Activated CD4-positive, alpha-beta memory T cell treated with anti-CD3 and anti-CD28 coated beads, Interleukin-2, amount 10 ng/mL, durations not matched to agents 7 days and 5 days (primary cell): ENCODE results near the gene RBP3. TPM values are rescaled to one million over a fixed set of nuclear protein-coding genes. Genes with fewer than 3 reads are reported as not detected.

ENCODE experiments used
- CTCF ChIA-PET: fragments of 350-600 bp; sonication (Branson Sonifier 250); formaldehyde crosslinking; loops from one replicate; lab custom pipeline; 2021; ENCODE audit warnings: antibody characterized with exemption, inconsistent platforms; lab: Charles Lee
- POLR2A ChIA-PET: fragments of 350-600 bp; sonication (Branson Sonifier 250); formaldehyde crosslinking; loops from one replicate; lab custom pipeline; 2021; ENCODE audit warnings: antibody characterized with exemption; lab: Charles Lee
- DNase-seq: peaks from one replicate; pipeline ENCODE4 v3.0.0-alpha.2; 2020
- H3K27ac Mint-ChIP-seq: one replicate; pipeline ENCODE4 v1.8.0; 2021; ENCODE audit warnings: mild to moderate bottlenecking, mixed read lengths
- H3K27me3 Mint-ChIP-seq: one replicate; pipeline ENCODE4 v1.8.0; 2021; ENCODE audit warnings: mixed read lengths
- H3K36me3 Mint-ChIP-seq: one replicate; pipeline ENCODE4 v1.8.0; 2021; ENCODE audit warnings: low read depth, mixed read lengths
- H3K4me1 Mint-ChIP-seq: one replicate; pipeline ENCODE4 v1.8.0; 2021; ENCODE audit warnings: mixed read lengths
- H3K4me3 Mint-ChIP-seq: one replicate; pipeline ENCODE4 v1.8.0; 2021; ENCODE audit warnings: mild to moderate bottlenecking, mixed read lengths
- H3K9me3 Mint-ChIP-seq: one replicate; pipeline ENCODE4 v1.8.0; 2021; ENCODE audit warnings: mixed read lengths
- total RNA-seq, 2 experiments: library from RNA; stranded (reverse); gene quantifications; one replicate each; pipeline ENCODE4 v1.2.3, GENCODE V29; 2021

RBP3 gene
- total RNA-seq, 2 experiments from 2014 or later, result not detected

DNA sequence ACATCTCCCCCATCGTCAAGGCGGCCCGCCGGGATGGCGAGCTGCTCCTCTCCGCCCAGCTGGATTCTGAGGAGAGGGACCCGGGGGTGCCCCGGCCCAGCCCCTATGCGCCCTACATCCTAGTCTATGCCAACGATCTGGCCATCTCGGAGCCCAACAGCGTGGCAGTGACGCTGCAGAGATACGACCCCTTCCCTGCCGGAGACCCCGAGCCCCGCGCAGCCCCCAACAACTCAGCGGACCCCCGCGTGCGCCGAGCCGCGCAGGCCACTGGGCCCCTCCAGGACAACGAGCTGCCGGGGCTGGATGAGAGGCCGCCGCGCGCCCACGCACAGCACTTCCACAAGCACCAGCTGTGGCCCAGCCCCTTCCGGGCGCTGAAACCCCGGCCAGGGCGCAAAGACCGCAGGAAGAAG, 38.1 kb upstream of the RBP3 start:
- no peaks in the 10 kb centered on the region for H3K9me3 Mint-ChIP-seq
- ChIA-PET CTCF (interaction anchor here (9.3 kb wide), 1 partner anchor 264 kb away, joined by 128 read pairs; no protein-coding TSS in a partner anchor), POLR2A (no interaction called here)
- H3K27me3 Mint-ChIP-seq, result no peaks in the 10 kb centered on the region
- no peak overlapping the region for H3K4me3 Mint-ChIP-seq
- peaks cover 16% of the 10 kb centered on the region for H3K4me1 Mint-ChIP-seq
- H3K36me3 Mint-ChIP-seq, result no peaks in the 10 kb centered on the region
- no peak for DNase-seq
- no peak overlapping the region for H3K27ac Mint-ChIP-seq

DNA sequence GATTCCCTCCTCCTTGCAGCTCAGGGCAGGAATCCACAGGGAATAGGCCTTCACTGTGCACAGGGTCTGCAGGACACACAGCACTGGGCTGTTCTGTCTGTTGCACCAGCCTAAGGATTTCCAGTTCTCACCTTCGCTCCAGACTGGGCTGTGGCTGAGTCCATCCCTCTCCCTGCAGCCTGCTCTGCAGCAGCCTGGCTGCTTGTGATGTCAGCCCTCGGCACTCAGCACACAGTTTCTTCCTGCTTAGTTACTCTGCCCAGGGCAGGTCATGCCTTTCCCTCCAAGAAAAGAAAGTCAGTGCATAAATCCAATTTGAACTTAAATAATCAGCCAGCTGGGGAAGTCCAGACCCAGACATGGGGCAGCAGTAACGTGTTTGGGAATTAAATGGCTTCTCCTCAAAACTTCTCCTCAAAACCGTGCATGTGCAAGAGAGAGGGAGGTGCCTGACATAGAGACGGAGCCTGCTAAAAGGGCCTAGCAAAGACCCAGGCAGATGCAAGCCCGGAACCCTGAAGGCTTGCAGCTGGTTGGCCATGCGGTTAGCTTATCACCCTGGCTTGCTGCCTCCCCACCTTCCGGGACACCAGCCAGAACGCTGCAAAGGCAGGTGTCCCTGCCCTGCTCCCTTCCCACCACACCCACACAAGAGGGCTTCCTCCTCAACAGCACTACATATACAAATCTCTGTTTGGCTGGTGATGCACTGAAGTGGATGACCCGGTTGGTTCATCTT, 36.8 kb upstream of the RBP3 start:
- ChIA-PET CTCF (interaction anchor here (1.0 to 9.3 kb wide), 10 partner anchors 15 to 319 kb away, joined by 3 to 128 read pairs (median 5); no protein-coding TSS in a partner anchor), POLR2A (interaction anchor here (0.7 to 2.4 kb wide), 4 partner anchors 51 to 287 kb away, joined by 3 to 10 read pairs (median 4); no protein-coding TSS in a partner anchor)
- Mint-ChIP-seq H3K36me3 (no peaks in the 10 kb centered on the region), H3K27ac (peak overlapping the region; percentile 63), H3K27me3 (no peaks in the 10 kb centered on the region), H3K4me3 (no peak overlapping the region), H3K4me1 (peaks cover 16% of the 10 kb centered on the region), H3K9me3 (no peaks in the 10 kb centered on the region)
- DNase-seq, result peak; percentile 54

DNA sequence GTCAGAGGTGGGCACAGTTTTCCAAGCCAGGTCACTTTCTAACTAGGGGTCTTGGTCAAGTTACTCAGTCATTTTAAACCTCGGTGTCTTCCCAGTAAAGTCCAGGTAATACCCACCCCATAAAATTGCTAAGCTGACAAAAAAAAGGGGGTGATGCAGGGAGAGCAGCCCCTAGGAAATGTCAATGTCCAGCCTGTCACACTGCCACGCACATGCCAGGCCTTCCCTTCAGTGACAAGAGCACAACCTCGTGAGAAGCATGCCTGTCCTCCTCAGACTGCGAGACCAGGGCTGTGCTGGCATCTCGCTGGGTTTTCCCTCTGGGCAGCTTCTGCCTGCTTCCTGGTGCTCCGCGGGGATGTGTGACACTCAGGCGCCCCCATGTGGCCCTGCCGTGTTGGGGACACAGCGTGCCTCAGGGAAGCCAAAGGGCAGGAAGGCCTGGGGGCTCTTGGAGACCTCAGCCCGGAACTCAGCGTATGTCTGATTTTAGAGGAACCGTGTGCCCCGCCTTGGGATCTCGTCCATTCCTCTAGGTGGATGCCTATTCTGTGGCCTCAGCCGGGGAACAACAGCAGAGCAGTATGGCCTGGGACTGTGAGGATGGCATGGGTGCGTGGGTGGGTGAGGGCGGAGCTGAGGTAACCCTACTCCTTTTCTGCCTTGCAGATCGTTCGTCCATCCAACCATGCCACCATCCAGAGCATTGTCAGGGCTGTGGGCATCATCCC, 36.1 kb upstream of the RBP3 start:
- Mint-ChIP-seq H3K36me3 (no peaks in the 10 kb centered on the region), H3K4me3 (no peak overlapping the region), H3K27me3 (no peaks in the 10 kb centered on the region), H3K27ac (peak overlapping the region; percentile 63), H3K4me1 (peaks cover 16% of the 10 kb centered on the region), H3K9me3 (no peaks in the 10 kb centered on the region)
- peak; percentile 79 for DNase-seq
- ChIA-PET POLR2A (interaction anchor here (0.7 to 2.4 kb wide), 4 partner anchors 52 to 287 kb away, joined by 3 to 10 read pairs (median 4); no protein-coding TSS in a partner anchor), CTCF (interaction anchor here (1.0 to 9.3 kb wide), 10 partner anchors 15 to 319 kb away, joined by 3 to 128 read pairs (median 5); no protein-coding TSS in a partner anchor)

DNA sequence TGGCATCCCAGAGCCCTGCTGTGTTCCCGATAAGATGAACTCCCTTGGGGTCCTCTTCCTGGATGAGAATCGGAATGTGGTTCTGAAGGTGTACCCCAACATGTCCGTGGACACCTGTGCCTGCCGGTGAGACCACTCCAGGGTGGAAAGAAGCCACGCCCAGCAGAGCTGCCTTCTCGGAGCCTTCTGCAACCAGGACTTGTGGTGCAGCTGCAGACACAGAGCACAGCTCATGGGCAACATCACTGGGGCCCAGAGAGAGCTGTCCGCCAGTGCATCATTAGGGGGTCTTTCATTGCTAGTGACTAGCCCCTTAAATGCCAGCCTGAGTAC, 35.5 kb upstream of the RBP3 start:
- Mint-ChIP-seq H3K27me3 (no peaks in the 10 kb centered on the region), H3K27ac (no peak overlapping the region), H3K4me1 (peaks cover 16% of the 10 kb centered on the region), H3K9me3 (no peaks in the 10 kb centered on the region), H3K4me3 (no peak overlapping the region), H3K36me3 (no peaks in the 10 kb centered on the region)
- ChIA-PET POLR2A (interaction anchor here (2.4 kb wide), 1 partner anchor 265 kb away, joined by 10 read pairs; no protein-coding TSS in a partner anchor), CTCF (interaction anchor here (1.0 to 9.3 kb wide), 6 partner anchors 26 to 288 kb away, joined by 3 to 128 read pairs (median 4); no protein-coding TSS in a partner anchor)
- no peak for DNase-seq

DNA sequence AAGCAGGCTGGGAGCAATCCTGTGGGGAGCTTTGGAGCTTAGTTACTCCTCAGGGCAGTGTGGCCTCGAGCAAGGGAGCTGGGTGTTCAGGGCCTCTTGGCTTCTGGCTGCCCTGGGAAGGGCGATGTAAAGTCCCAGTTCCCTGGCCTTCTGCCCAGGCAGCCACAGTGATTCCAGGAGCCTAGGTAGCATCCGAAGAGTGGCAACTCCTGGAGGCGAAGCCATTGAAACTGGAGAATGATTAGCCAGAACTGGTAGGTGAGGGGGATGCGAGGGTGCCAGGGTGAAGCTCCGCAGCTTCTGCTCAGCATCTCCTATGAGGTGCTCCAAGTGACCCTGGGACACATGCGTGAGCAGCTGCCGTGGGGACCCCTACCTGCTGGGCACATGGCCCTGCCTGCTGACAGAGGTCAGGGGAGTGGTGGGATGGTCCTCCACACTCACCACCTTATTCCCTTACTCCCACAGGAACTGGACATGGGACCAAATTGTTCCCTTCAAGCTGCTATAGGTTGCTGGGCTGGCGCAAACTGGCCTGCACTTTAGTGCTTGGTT, 33.7 kb upstream of the RBP3 start:
- ChIA-PET POLR2A (no interaction called here), CTCF (interaction anchor here (5.3 to 9.3 kb wide), 2 partner anchors 268 to 290 kb away, joined by 32 to 128 read pairs; no protein-coding TSS in a partner anchor)
- Mint-ChIP-seq H3K36me3 (no peaks in the 10 kb centered on the region), H3K4me1 (peaks cover 16% of the 10 kb centered on the region), H3K4me3 (no peak overlapping the region), H3K27ac (no peak overlapping the region), H3K9me3 (no peaks in the 10 kb centered on the region), H3K27me3 (no peaks in the 10 kb centered on the region)
- DNase-seq, result no peak

DNA sequence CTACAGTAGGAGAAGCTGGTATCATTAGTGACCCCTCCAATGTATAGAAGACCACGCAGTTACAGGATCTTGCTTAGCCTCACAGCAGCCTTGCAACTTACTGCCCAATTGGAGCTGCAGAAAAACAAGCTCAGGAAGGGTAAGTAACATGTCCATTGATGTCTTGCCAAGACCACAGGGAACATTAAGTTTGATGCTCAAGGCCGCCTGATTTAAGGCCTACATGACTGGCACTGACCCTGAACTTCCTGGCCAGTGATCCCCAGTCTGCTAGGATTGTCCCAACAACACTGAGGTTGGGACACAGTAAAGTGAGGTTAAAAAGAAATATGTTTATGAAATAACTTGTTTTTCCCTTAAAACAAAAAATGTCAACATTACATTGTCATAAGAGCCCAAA, 32.7 kb upstream of the RBP3 start:
- CTCF ChIA-PET, result interaction anchor here (1.0 to 9.3 kb wide), 3 partner anchors 9 to 291 kb away, joined by 3 to 128 read pairs (median 32); no protein-coding TSS in a partner anchor
- H3K27me3 Mint-ChIP-seq, result no peaks in the 10 kb centered on the region
- POLR2A ChIA-PET, result no interaction called here
- H3K27ac Mint-ChIP-seq, result no peak overlapping the region
- DNase-seq, result no peak
- no peak overlapping the region for H3K4me3 Mint-ChIP-seq
- no peaks in the 10 kb centered on the region for H3K9me3 Mint-ChIP-seq
- H3K4me1 Mint-ChIP-seq, result peaks cover 16% of the 10 kb centered on the region
- H3K36me3 Mint-ChIP-seq, result no peaks in the 10 kb centered on the region

DNA sequence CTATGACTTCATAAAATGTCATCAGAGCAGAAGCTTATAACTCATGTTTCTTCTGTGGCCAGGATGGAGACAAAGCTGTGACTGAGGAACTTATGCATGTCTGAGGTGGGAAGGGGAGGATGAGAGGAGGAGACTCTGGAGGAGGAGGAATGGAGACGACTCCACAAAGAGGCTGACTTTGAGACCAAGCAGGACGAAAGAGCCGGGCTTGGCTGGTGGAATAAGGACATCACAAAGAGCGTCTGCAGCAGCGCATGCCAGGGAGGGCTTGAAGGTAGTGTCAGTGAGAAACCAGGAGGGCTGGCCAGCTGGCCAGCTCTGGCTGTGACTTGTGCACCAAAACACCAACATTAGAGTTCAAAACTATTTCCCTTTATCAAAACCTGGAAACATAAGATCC, 32.0 kb upstream of the RBP3 start:
- Mint-ChIP-seq H3K9me3 (no peaks in the 10 kb centered on the region), H3K27ac (no peak overlapping the region), H3K4me3 (no peak overlapping the region), H3K4me1 (peaks cover 12% of the 10 kb centered on the region), H3K27me3 (peaks cover under 1% of the 10 kb centered on the region), H3K36me3 (no peaks in the 10 kb centered on the region)
- ChIA-PET CTCF (interaction anchor here (1.0 to 9.3 kb wide), 2 partner anchors 8 to 270 kb away, joined by 3 to 128 read pairs; no protein-coding TSS in a partner anchor), POLR2A (no interaction called here)
- no peak for DNase-seq

DNA sequence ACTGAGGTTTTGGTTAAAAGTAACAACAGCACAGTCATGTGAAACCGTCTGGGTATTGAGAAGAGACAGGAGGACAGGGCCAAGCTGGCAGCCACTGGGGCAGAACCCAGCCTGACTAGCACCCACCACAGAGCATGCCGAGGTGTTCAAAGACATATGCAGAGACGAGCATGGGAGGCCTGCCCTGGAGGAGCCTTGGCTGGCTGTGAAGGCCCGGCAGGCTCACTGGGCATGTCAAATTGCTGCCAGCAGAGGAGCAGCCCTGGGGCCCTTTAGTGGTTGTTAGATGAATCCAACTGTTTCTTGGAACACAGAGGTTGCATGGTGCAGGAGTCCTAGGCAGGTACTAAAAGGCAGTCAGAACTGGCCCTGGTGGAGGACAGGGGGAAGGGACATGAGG, 30.9 kb upstream of the RBP3 start:
- H3K27me3 Mint-ChIP-seq, result peaks cover 2% of the 10 kb centered on the region
- no peak overlapping the region for H3K4me3 Mint-ChIP-seq
- ChIA-PET CTCF (interaction anchor here (1.5 kb wide), 1 partner anchor 291 kb away, joined by 4 read pairs; no protein-coding TSS in a partner anchor), POLR2A (no interaction called here)
- no peaks in the 10 kb centered on the region for H3K36me3 Mint-ChIP-seq
- H3K4me1 Mint-ChIP-seq, result peaks cover under 1% of the 10 kb centered on the region
- no peak overlapping the region for H3K27ac Mint-ChIP-seq
- DNase-seq, result no peak
- H3K9me3 Mint-ChIP-seq, result no peaks in the 10 kb centered on the region

DNA sequence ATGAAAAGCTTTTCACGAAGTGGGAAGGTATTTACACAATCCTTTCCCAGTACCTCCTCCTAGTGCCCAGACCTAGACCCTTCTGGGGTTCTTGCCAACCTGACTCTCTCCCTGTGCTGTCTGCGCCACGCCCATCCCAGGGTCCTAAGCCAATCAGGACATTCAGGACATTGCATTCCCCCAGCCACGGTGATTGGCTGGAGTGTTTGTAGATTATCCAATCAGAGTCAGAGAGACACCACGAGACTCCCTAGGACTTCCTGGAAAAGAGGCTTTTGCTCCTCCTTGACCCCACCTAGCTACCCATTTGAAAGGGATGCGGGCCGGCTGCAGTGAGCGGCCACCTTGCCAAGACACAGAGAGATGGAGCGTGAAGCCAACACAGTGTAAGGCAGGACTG, 29.5 kb upstream of the RBP3 start:
- POLR2A ChIA-PET, result no interaction called here
- no peak overlapping the region for H3K4me3 Mint-ChIP-seq
- no peaks in the 10 kb centered on the region for H3K9me3 Mint-ChIP-seq
- no peaks in the 10 kb centered on the region for H3K4me1 Mint-ChIP-seq
- H3K27me3 Mint-ChIP-seq, result peaks cover 2% of the 10 kb centered on the region
- H3K36me3 Mint-ChIP-seq, result no peaks in the 10 kb centered on the region
- H3K27ac Mint-ChIP-seq, result no peak overlapping the region
- no peak for DNase-seq
- CTCF ChIA-PET, result interaction anchor here (1.5 kb wide), 1 partner anchor 292 kb away, joined by 4 read pairs; no protein-coding TSS in a partner anchor

DNA sequence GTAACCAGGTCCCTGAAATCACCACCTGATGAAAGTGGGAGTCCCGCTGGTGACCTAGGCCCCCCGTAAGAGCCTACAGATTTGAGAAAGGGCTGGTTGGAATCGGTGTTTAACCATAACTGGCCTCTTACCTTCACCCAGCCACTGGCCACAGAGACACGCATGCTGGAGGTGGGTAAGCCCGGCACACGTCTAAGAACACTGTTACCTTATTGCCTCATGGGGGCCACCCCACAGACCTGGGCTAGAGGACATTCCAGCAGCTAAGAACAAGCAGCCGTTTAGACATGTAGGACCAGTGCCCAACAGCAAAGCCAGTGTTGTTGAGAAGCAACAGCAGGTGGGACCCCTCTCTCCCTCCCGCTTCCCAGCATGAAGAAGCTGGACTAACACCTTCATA, 28.4 kb upstream of the RBP3 start:
- CTCF ChIA-PET, result no interaction called here
- Mint-ChIP-seq H3K4me1 (no peaks in the 10 kb centered on the region), H3K4me3 (no peak overlapping the region), H3K27ac (no peak overlapping the region), H3K27me3 (peaks cover 2% of the 10 kb centered on the region), H3K9me3 (no peaks in the 10 kb centered on the region), H3K36me3 (no peaks in the 10 kb centered on the region)
- no peak for DNase-seq
- POLR2A ChIA-PET, result no interaction called here

DNA sequence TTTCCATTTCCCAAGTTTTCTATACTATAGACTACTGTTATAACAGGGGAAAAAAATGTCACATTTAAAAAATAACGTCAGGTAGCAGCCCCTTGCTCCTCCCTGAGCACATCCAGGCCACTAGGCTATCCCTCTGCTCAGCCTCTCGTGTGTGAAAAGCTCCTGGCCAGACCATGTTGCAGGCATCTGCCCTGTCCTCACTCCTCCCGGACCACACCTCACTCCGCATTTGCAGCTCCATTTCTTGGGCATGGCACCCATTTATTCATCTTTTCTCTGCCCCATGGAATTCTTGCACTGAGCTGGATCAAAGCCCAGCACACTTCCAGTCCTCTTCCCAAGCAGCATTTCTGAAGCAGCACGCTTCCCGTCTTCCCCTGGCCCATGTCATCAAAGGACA, 27.4 kb upstream of the RBP3 start:
- no peaks in the 10 kb centered on the region for H3K36me3 Mint-ChIP-seq
- DNase-seq, result no peak
- no peak overlapping the region for H3K27ac Mint-ChIP-seq
- H3K27me3 Mint-ChIP-seq, result peaks cover 2% of the 10 kb centered on the region
- ChIA-PET CTCF (interaction anchor here (1.5 kb wide), 1 partner anchor 273 kb away, joined by 3 read pairs; no protein-coding TSS in a partner anchor), POLR2A (no interaction called here)
- H3K4me3 Mint-ChIP-seq, result no peak overlapping the region
- no peaks in the 10 kb centered on the region for H3K9me3 Mint-ChIP-seq
- no peaks in the 10 kb centered on the region for H3K4me1 Mint-ChIP-seq

DNA sequence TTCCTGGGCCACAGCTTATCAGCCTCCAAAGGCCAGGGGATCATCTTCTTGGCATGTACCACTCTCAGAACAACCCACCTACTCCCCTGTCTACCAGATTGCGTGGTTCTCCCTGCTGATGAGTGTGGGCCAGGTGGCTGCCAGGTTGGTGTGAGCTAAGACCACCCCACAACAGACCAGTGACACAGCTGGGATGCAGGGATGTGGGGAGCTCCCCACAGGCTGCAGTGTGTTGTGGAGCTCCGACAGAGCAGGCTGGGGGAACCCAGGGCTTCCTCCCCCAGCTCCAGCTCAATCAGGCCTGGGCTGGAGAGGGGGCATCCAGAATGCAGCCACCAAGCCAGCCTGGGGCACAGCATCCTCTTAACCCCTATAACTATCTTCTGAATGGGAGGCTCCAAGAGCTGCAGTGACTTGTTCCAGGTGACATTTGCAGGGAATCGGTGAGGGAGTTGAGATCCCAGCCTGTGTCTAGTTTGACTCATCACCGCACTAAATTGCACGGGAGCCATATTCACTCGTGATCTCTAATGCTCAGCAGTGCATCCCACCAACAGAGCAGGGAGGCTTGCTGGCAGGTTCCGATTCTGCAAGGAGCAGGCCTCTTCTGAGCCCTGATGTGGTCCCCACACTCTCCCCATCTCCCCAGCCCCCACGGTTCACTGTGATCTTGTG, 26.5 kb upstream of the RBP3 start:
- Mint-ChIP-seq H3K4me3 (no peak overlapping the region), H3K27ac (no peak overlapping the region), H3K4me1 (no peaks in the 10 kb centered on the region), H3K27me3 (peaks cover 2% of the 10 kb centered on the region), H3K9me3 (no peaks in the 10 kb centered on the region), H3K36me3 (no peaks in the 10 kb centered on the region)
- DNase-seq, result no peak
- ChIA-PET CTCF (interaction anchor here (1.5 kb wide), 1 partner anchor 274 kb away, joined by 3 read pairs; no protein-coding TSS in a partner anchor), POLR2A (no interaction called here)
